Mesenchymal stem cell (in vitro differentiated cells and primary cell): ENCODE data around the gene GNA15.

Experiments used
- DNase-seq: peaks from one replicate; pipeline ENCODE4 v3.0.0-alpha.2; 2013
- H2AFZ ChIP-seq: one replicate; pipeline ENCODE4 v1.6.1; 2013; ENCODE audit warnings: low read depth, mild to moderate bottlenecking, control low read depth, inconsistent platforms, low read length, moderate library complexity
- H2AK5ac ChIP-seq: 2 replicates; pipeline ENCODE4 v1.6.1; 2013; ENCODE audit warnings: low read length, moderate library complexity, mild to moderate bottlenecking, inconsistent platforms; ENCODE audit not compliant: severe bottlenecking
- H2BK120ac ChIP-seq: one replicate; pipeline ENCODE4 v1.6.1; 2013; ENCODE audit warnings: low read depth, mild to moderate bottlenecking, inconsistent platforms, low read length, moderate library complexity
- H2BK12ac ChIP-seq, 2 experiments: one replicate each; pipeline ENCODE4 v1.6.1; 2013; ENCODE audit warnings: inconsistent platforms in 2 of 2, low read length in 2 of 2, mild to moderate bottlenecking in 2 of 2, moderate library complexity in 2 of 2, control low read depth in 1 of 2
- H2BK15ac ChIP-seq: one replicate; pipeline ENCODE4 v1.6.1; 2013; ENCODE audit warnings: mild to moderate bottlenecking, low read depth, inconsistent platforms; ENCODE audit not compliant: poor library complexity, severe bottlenecking
- H2BK5ac ChIP-seq: 2 replicates; pipeline ENCODE4 v1.6.1; 2013; ENCODE audit warnings: low read depth, mild to moderate bottlenecking, low read length, control low read depth, inconsistent platforms; ENCODE audit not compliant: poor library complexity, severe bottlenecking
- H3K14ac ChIP-seq, 2 experiments: one replicate each; pipeline ENCODE4 v1.6.1; 2013; ENCODE audit warnings: inconsistent platforms in 2 of 2, low read length in 2 of 2, control low read depth in 1 of 2, mild to moderate bottlenecking in 1 of 2, moderate library complexity in 1 of 2
- H3K18ac ChIP-seq, 2 experiments: one replicate each; pipeline ENCODE4 v1.6.1; 2013; ENCODE audit warnings: inconsistent platforms in 2 of 2, low read length in 2 of 2, control low read depth in 1 of 2, low read depth in 1 of 2, mild to moderate bottlenecking in 1 of 2
- H3K23ac ChIP-seq, 2 experiments: one replicate each; pipeline ENCODE4 v1.6.1; 2013; ENCODE audit warnings: inconsistent platforms in 2 of 2, low read length in 2 of 2, mild to moderate bottlenecking in 2 of 2, moderate library complexity in 2 of 2, control low read depth in 1 of 2
- H3K27ac ChIP-seq: 2 replicates; pipeline ENCODE4 v1.5.1; 2013; ENCODE audit warnings: mild to moderate bottlenecking, moderate library complexity, low read length, control low read depth, inconsistent platforms; ENCODE audit not compliant: poor library complexity, severe bottlenecking
- H3K27me3 ChIP-seq, 2 experiments: 2 replicates each; pipeline versions ENCODE4 v1.6.1 to v1.7.0; 2013; ENCODE audit warnings: low read length in 2 of 2, mild to moderate bottlenecking in 2 of 2, moderate library complexity in 2 of 2, control low read depth in 1 of 2, inconsistent platforms in 1 of 2; ENCODE audit not compliant: control insufficient read depth in 1 of 2, insufficient read depth in 1 of 2
- H3K36me3 ChIP-seq, 2 experiments: 2 replicates each; pipeline versions ENCODE4 v1.6.1 to v1.7.0; 2013; ENCODE audit warnings: low read length in 2 of 2, control low read depth in 1 of 2, inconsistent platforms in 1 of 2, low read depth in 1 of 2, mild to moderate bottlenecking in 1 of 2; ENCODE audit not compliant: insufficient read depth in 2 of 2, control insufficient read depth in 1 of 2
- H3K4ac ChIP-seq, 2 experiments: one replicate each; pipeline ENCODE4 v1.6.1; 2013; ENCODE audit warnings: inconsistent platforms in 2 of 2, low read length in 2 of 2, mild to moderate bottlenecking in 2 of 2, moderate library complexity in 2 of 2, control low read depth in 1 of 2, low read depth in 1 of 2
- H3K4me1 ChIP-seq: 2 replicates; pipeline ENCODE4 v1.6.1; 2013; ENCODE audit warnings: low read depth, low read length, control low read depth; ENCODE audit not compliant: control insufficient read depth, insufficient read depth
- H3K4me2 ChIP-seq: 2 replicates; pipeline ENCODE4 v1.6.1; 2013; ENCODE audit warnings: low read length, mild to moderate bottlenecking, inconsistent platforms; ENCODE audit not compliant: poor library complexity, severe bottlenecking
- H3K4me3 ChIP-seq, 2 experiments: 2 replicates each; pipeline versions ENCODE4 v1.5.1 to v1.7.0; 2013; ENCODE audit warnings: low read length in 2 of 2, mild to moderate bottlenecking in 2 of 2, control low read depth in 1 of 2, low read depth in 1 of 2; ENCODE audit not compliant: insufficient read depth in 1 of 2
- H3K79me1 ChIP-seq: replicated peaks from 2 replicates; pipeline ENCODE4 v1.6.1; 2013; ENCODE audit warnings: mild to moderate bottlenecking, control low read depth, low read length, inconsistent platforms; ENCODE audit not compliant: poor library complexity, severe bottlenecking
- H3K9ac ChIP-seq: 2 replicates; pipeline ENCODE4 v1.7.0; 2013; ENCODE audit warnings: mild to moderate bottlenecking, low read length, moderate library complexity
- H3K9me3 ChIP-seq: 2 replicates; pipeline ENCODE4 v1.7.0; 2013; ENCODE audit warnings: mild to moderate bottlenecking, low read length; ENCODE audit not compliant: control insufficient read depth
- H4K8ac ChIP-seq: one replicate; pipeline ENCODE4 v1.6.1; 2013; ENCODE audit warnings: inconsistent platforms, mild to moderate bottlenecking, low read length, moderate library complexity
- H4K91ac ChIP-seq: one replicate; pipeline ENCODE4 v1.6.1; 2013; ENCODE audit warnings: mild to moderate bottlenecking, low read length, inconsistent platforms
- WGBS: methylation state at CpG from one replicate; pipeline ENCODE4 v1.1.7; 2013; ENCODE audit warnings: mixed read lengths; 5-methylcytosine and 5-hydroxymethylcytosine counted together

Gene GNA15

DNA sequence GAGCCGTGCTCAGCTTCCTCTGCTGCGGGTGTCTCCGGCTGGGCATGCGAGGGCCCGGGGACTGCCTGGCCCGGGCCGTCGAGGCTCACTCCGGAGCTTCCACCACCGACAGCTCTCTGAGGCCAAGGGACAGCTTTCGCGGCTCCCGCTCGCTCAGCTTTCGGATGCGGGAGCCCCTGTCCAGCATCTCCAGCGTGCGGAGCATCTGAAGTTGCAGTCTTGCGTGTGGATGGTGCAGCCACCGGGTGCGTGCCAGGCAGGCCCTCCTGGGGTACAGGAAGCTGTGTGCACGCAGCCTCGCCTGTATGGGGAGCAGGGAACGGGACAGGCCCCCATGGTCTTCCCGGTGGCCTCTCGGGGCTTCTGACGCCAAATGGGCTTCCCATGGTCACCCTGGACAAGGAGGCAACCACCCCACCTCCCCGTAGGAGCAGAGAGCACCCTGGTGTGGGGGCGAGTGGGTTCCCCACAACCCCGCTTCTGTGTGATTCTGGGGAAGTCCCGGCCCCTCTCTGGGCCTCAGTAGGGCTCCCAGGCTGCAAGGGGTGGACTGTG lies 44.0 kb downstream of the GNA15 start:
- Histone ChIP-seq H3K27ac (no peak overlapping the region), H3K18ac (no peak overlapping the region), H4K91ac (no peak overlapping the region), H4K8ac (no peak overlapping the region), H3K36me3 (no peaks in the 10 kb centered on the region), H3K9ac (no peak overlapping the region), H2AFZ (no peak overlapping the region), H2AK5ac (no peak overlapping the region), H2BK120ac (no peak overlapping the region), H3K4ac (no peak overlapping the region), H3K4me3 (no peak overlapping the region), H2BK5ac (no peak overlapping the region), H3K4me1 (peaks cover 10% of the 10 kb centered on the region), H3K14ac (no peak overlapping the region), H2BK12ac (no peak overlapping the region), H2BK15ac (no peak overlapping the region), H3K4me2 (no peak overlapping the region), H3K23ac (no peak overlapping the region), H3K27me3 (no peaks in the 10 kb centered on the region), H3K79me1 (no peaks in the 10 kb centered on the region), H3K9me3 (no peaks in the 10 kb centered on the region)
- DNase-seq = no peak
- WGBS = 96% methylated on average over 31 of the region's 31 CpGs

DNA sequence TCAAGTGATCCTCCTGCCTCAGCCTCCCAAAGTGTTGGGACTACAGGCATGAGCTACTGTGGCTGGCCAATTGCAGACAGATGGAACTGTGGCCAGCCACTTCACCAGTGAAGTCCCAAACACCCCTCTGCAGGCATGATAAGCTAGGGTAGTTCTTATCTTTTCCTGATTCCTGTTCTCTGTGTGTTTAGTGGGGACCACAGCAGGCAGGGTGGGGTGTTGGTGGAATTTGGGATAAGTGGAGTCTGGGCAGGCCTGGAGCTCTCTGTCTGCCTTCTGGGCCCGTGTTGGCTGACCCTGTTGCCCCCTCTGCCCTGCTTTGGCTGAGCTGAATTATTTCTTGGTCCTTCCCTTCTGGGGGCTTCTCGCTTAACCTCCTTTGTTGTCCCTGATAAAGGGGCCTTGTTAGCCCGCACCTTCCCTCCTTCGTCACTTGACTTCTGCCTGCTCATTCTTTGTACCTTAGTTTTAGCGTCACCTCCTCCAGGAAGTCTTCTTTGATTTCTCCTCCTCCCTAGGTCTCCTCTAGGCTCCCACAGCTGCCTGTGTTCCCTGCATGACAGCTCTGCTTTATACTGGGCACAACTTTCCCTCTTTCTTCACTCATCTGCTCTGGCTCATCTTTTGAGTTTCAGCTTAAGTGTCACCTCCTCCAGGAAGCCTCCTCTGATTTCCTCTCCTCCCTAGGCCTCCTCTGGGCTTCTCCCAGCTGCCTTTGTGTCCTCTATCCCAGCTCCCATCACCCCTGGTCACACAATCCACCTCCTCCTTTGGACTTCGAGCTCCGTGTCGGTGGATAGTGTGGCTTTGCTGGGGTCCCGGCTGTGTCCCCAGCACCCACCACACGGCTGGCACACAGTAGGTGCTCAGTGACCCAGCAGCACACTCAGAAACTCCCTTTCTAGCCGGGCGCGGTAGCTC lies 48.1 kb downstream of the GNA15 start:
- H2AK5ac ChIP-seq = no peak overlapping the region
- H2BK5ac ChIP-seq = no peak overlapping the region
- no peak overlapping the region for H3K4me3 ChIP-seq
- H2AFZ ChIP-seq = no peak overlapping the region
- H3K27ac ChIP-seq = no peak overlapping the region
- H3K27me3 ChIP-seq = no peaks in the 10 kb centered on the region
- no peak overlapping the region for H2BK120ac ChIP-seq
- no peak overlapping the region for H3K9ac ChIP-seq
- peaks cover 18% of the 10 kb centered on the region for H3K79me1 ChIP-seq
- H4K91ac ChIP-seq = no peak overlapping the region
- H3K23ac ChIP-seq = no peak overlapping the region
- H3K14ac ChIP-seq = no peak overlapping the region
- H3K4me2 ChIP-seq = no peak overlapping the region
- no peak overlapping the region for H2BK15ac ChIP-seq
- peak overlapping the region in 1 of 2 experiments; percentile 41 for H3K4ac ChIP-seq
- 93% methylated on average over 13 of the region's 13 CpGs for whole genome bisulfite sequencing
- H3K36me3 ChIP-seq = peaks cover 4 to 19% of the 10 kb centered on the region in 2 experiments
- DNase-seq = no peak
- H3K18ac ChIP-seq = no peak overlapping the region
- peaks cover 20% of the 10 kb centered on the region for H3K4me1 ChIP-seq
- peak overlapping the region; percentile 95 for H4K8ac ChIP-seq
- H2BK12ac ChIP-seq = no peak overlapping the region
- H3K9me3 ChIP-seq = no peaks in the 10 kb centered on the region

DNA sequence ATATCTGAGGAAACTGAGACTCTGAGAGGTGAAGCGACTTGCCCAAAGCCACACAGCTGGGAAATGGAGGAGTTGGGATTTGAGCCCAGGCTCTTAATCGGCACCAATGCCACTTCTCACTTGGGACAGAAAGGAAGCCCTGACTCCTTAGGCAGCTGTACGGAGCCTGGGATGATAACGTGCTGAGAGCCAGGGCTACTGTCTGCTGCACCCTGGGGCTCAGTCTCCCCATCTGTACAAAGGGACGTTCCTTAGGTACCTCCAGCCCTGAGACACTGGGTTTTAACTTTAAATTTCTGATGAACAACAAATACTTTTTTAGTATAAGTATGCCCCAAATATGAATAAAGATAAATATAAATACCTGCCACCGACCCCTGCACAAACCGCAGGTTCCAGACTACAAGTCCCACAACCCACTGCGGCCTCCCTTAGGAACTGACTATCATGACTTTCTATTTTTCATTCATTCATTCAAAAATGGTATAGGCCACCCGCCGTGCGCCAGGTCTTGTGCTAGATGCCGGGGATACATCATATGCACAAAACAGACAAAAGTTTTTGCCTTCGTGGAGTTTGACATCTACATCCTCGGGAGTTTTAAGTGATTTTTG lies 49.1 kb downstream of the GNA15 start:
- H3K36me3 ChIP-seq = peaks cover 9 to 29% of the 10 kb centered on the region in 2 experiments
- peak overlapping the region in 1 of 2 experiments; percentile 8 for H2BK12ac ChIP-seq
- no peak overlapping the region for H3K23ac ChIP-seq
- H2BK5ac ChIP-seq = no peak overlapping the region
- WGBS = 18% methylated on average over 13 of the region's 14 CpGs
- H2BK15ac ChIP-seq = no peak overlapping the region
- peak overlapping the region; percentile 81 for H2AFZ ChIP-seq
- no peak for DNase-seq
- H4K8ac ChIP-seq = peak overlapping the region; percentile 95
- no peak overlapping the region for H2AK5ac ChIP-seq
- peak overlapping the region; percentile 37 to 93 for H3K4me3 ChIP-seq
- no peak overlapping the region for H4K91ac ChIP-seq
- no peak overlapping the region for H3K4ac ChIP-seq
- peak overlapping the region; percentile 93 for H3K9ac ChIP-seq
- no peaks in the 10 kb centered on the region for H3K27me3 ChIP-seq
- H3K27ac ChIP-seq = no peak overlapping the region
- H3K9me3 ChIP-seq = no peaks in the 10 kb centered on the region
- no peak overlapping the region for H3K14ac ChIP-seq
- H3K4me1 ChIP-seq = peaks cover 24% of the 10 kb centered on the region
- H3K18ac ChIP-seq = peak overlapping the region in 1 of 2 experiments; percentile 13
- H3K79me1 ChIP-seq = peaks cover 26% of the 10 kb centered on the region
- no peak overlapping the region for H2BK120ac ChIP-seq
- H3K4me2 ChIP-seq = peak overlapping the region; percentile 98
